Activated CD4-positive, CD25-positive, alpha-beta regulatory T cell (primary cell): ENCODE data around the gene TRIM44.

Experiments used
- DNase-seq, 4 experiments: peaks; one replicate each; lab custom pipeline; 2025; lab: John Stamatoyannopoulos, UW

The TRIM44 gene

DNA sequence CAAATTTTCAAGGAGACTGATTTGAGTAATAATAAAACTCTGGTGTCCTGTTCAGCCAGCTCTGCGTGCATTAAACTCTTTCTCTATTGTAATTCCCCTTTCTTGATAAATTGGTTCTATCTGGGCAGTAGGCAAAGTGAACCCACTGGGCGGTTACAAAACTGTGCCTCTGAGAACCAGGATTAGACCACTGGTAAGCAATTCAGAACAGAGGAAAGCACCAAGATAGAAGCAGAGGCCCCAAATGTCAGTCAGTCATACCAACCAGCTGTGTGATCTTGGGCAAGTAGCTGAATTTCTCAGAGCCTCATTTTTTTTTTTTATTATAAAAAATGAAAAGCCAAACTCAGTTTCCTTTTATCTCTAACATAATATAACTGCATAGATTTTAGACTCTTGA lies 54.9 kb downstream of the TRIM44 start:
- no peak for DNase-seq

DNA sequence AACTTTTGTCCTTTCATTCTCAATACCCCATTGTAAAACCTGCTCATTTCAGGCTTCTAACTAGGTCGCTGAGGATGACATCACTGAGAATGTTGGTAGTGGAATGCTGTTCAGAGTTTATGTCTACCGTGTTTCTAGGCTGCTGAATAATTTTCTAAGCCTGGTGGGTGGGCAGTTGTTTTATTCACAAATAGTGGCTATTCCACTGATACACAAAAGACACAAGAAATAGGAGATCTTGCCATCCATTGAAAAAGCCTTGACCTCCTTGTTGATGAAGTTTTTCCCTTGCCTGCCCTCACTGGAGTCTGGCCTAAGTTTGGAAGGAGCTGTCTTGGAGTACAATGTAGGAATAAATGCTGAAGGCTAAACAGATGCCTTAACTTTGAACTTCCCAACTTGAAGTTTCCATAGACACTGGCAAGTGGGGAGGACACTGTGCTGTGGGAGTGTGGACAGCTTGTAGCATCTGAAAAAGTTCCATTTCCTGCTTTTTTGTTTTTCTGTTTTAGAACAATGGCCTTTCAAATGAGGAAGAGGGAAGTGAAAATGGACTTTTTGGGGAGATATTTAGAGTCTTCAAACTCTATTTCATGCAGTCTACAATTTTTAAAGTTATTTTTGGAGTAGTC lies 59.2 kb downstream of the TRIM44 start:
- DNase-seq, result no peak

DNA sequence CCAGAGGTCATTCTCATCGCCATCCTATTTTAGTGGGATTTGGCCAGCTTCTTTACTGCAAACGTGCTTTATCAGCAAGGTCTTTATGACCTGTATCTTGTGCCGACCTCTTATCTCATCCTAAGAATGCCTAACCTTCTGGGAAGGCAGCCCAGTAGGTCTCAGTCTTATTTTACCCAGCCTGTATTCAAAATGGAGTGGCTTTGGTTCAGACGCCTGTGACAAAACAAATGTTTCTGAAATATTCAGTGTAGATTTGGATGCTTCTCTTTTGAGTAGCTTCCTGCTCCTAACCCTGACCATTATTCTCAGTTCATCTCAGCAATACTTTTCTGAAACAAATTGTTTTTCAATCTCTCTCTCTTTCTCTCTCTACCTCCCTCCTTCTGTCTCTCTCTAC lies 60.1 kb downstream of the TRIM44 start:
- DNase-seq, result no peak

DNA sequence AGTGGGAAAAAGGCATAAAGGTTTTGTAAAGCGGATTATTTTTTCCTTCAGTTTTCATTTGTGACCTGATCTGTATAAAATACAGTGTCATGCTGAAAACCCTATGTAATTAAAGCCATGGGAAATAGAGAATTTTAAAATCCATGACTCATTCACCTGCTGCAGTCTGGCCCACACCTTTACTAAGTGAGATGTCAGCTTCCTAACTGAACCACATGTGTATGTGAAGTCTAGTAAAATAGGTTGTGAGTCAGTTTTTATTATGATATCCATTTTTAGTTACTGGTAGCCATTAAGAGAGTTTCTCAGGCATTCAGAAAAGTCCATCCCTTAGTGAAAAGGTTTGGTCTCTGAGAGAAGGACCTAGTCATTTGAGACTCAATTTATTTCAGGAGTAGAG lies 60.9 kb downstream of the TRIM44 start:
- no peak for DNase-seq

DNA sequence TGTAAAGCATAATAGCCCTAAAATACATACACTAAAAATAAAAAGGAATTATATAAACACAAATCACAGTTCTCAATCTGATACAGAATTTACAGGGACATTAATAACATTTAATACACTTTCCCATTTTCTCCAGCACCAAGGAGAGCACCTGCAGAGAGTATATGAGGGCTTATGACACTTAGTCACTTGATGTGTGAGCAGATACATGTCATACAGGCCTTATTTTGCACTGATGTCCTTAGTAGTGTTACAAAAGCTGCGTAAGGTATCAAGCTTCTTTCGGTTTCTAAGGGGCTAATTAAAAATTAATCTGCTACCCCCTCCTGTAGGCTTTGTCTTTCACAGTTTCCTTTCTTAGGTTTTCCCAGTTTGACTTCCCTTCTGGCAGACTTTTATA lies 61.3 kb downstream of the TRIM44 start:
- no peak for DNase-seq

DNA sequence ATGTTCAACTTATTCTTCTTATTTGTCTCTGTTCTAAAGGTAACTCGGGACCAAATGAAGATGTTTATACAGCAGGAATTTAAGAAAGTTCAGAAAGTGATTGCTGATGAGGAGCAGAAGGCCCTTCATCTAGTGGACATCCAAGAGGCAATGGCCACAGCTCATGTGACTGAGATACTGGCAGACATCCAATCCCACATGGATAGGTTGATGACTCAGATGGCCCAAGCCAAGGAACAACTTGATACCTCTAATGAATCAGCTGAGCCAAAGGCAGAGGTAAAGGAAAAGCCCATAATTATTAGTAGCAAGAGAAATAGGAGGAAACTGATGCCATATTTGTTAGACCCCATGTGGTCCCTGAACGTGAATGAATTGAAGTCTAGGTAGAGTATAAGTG lies 63.3 kb downstream of the TRIM44 start:
- DNase-seq, result no peak

DNA sequence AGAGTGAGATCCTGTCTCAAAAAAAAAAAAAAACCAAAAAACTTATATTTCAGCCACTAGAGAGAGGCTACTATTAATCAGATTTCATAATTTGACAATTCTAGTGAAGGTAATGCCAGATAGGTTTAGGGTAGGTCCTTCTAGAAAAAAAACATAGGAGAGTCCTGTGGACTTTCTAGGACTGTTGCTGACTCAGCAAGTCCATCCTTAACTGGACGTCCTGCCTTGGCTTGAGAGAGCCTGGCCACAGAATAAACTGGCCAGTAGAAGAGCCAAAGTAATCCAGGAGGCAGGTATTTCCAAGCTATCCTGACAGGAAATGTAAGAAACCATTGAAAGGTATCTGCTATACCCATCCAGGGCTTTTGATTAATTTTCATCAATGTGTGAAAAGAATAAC lies 64.6 kb downstream of the TRIM44 start:
- no peak for DNase-seq

DNA sequence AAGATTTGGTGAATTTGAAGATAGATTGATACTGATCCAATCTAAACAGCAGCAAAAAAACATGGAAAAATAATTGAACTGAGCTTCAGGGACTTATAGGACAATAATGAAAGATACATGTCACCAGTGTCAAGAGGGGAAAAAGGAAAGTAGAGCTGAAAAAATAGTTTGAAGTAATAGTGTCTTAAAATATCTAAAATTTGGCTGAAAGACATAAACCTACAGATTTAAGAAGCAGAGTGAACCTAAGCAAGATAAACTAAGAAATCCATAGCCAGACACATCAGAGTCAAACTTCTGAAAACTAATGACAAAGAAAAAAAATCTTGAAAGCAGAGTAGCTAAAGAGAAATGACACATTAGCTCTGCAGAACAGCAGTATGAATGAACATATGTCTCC lies 67.7 kb downstream of the TRIM44 start:
- no peak for DNase-seq

DNA sequence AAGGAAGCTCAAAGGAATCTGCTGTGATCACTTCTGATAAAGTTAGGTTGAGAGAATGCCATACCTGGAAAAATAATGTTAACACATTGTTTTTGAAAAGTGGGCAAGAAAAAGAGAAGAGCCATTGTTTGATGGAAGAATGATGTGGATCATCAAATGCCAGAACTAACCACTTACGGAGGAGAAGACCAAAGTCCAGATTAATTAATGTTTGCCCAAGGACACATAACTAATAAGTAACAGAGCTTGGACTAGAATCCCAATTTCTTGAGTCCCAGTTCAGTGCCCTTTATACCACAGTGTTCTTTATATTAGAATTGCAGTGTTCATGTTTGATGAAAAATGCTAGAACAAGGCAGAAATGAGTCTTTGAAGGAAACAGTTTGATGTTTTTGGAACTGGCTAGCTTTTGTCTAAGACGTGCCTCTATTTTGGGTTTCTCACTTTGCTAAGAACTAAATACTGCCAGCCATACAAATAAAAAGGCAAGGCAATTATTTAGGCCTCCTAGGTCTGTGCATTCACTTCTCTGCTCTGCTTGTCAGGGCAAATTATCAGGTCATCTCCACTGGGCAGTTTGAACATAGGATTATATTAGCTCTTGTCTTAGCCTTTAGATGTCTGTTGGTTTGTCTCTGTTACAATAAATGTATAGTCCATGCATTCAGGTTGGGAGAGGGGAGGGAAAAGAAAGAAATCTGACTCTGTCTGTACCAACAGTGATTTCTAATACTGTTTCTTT lies 72.3 kb downstream of the TRIM44 start:
- DNase-seq, result no peak

DNA sequence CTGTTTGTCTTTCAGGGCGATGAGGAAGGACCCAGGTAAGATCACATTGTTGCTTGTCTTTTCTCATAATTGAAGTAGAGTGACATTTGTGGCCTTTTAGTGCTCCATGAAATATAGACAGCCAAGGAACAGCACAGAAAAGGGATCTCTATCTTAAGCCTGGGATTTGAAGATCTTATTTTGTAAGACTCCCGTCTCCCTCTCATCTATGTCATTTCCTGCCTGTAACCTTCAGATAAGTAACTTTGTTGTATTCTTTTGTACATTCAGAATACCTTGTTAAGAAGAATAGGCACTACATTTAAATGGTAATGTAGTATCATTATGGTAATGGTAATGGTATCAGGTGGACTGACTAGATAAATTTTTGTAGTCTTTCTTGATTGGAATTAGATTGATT lies 72.8 kb downstream of the TRIM44 start:
- DNase-seq, result no peak

DNA sequence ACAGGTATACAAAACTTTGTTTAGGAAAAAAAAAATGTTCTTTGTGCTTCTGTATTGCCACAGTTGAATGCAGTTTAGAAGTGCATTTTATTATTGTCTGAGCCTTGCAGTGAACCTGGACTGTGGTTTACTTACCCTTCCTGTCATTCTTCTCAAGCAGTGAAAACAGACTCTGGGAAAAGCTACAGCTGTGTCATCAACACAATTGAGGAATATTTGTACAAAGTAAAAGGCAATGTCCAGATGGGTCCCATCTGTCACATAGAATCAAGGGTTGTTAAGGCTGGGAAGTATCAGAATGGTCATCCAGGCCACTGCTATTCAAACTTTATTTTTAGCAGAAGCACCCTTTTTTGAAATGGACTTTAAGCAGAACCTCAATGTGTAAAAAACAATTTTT lies 73.3 kb downstream of the TRIM44 start:
- no peak for DNase-seq

DNA sequence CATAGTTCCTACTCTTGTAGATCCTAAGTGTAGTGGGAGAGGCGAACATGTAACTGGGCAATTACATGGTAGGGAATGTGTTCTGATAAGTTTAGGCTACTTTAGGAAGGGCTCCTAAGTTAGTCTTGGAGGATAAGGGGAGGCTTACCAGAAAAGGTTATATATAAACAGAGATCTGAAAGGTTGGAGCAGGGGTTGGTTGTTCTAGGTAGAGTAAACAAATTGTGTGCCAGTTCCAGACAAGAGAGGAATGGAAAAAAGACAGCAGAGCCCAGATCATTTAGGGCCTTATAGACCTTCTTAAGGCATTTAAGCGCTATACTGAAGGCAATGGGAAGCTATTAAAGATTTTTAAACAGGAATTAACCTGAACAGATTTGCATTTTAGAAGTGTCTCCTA lies 74.4 kb downstream of the TRIM44 start:
- DNase-seq, result no peak

DNA sequence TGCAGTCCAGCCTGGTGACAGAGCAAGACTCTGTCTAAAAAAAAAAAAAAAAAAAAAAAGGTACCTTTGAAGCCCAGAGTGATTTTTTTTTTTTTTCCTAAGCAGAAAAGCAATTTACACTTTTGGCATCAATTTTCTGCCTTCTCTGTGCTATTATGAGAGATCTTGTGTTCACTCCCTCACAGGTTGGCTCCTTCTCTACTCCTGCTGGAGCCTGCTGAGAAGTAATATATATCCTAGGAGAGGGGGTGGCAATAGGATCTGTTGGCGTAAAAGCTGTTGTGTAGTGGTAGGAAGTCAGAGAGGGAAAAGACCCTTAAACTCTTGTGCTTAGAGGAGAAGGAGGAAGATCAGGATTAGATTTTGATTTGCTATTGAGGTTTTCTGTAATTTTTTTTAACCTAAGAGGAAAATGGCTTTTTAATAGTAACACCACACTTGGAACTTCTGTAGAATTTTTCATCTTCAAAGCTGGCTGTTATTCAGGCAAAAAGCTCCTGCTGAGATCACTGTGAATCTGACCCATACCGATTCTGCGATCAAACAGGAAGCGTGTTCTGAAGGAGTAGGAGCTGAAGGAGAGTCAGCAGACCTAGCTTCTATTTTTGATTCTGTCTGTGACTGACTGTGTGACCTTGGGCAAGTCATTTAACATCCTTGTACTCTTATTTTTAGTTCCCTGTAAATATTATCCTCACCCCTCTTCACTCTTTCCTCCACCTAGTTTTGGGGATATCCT lies 77.7 kb downstream of the TRIM44 start:
- DNase-seq, result no peak

DNA sequence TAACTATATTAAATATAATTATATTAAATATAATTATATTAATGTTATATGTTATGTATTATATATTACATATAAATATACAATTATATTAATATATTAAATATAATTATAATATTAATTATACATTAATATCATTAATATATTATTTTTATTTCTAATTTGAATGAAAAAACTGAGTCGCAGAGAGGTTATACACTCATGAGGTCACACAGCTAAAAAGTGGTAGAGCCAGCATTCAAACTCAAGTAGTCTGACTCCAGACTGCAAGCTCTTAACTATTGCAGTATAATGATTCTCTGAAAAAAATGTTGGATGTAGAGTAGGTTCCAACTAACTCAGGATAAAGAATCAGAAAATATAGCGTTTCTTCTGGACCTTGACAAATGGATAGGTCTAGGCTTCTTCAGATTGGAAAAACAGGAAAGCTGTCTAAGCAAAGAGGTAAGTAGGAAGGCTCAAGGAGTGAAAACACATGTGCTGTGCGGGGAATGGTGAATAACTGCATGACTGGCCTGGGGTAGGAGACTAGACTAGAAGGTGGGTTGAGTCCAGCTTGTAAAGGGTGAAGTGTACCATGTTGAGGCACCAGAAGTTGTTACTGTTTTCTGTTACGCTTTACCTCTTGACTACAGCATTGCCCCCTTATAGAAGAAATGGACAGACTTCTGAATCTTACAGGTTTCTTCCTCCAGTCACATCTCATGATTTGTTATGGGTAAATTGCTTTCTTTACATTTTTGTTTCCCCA lies 80.3 kb downstream of the TRIM44 start:
- no peak for DNase-seq

DNA sequence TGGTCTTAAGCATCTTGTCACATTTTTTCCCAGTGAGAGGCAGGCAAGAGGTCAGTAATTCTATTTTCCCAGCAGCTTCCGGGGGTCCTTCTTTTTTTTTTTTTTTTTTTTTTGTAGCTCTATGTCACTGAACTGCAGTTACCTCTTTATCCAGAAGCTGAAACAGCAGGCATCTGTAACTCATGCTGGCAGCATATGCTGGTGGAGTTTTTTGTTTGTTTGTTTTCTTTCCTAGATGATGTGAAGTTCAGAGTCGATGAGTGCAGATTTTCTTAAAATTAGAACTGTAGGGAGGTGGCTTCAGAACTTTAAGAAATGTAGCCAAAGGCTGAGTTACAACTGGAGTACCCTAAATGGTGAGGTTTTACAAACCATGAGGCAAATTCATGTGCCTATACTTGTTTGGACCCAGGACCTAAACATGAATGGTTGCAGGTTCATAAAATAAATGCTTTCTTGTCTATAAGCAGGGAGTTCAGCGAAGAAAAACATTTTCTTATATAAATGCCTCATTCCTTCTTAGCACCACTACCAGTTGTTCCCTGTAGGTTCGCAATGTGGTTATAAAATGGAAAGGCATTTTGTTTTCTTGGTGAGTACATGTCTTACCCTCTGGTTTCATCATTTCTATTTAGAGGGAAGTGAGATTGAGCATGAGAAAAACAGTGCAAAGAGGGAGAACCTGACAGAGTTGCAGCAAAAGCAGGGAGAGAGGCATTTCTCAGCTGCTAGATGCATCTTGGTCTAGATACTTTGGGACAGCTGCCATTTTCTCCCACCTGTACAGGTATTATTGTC lies 84.0 kb downstream of the TRIM44 start:
- DNase-seq, result no peak

DNA sequence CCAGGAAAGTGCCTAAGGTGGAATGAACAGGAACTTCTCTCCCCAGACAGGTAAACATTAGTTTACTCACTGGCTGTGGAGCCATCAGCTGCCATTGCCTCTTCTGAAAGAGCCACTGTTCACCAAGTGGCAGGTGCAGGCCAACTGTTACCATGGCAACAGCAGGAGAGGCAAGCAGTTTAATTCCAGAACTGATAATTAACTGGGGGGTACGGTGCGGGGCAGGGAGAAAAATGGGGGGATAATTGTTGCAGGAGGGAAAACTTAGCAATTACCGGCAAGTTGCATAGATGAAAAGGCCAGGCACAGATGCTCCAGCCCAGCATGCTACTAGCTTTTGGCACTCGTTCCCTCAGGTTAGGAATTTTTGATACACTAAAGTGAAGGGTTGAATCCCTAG lies 85.1 kb downstream of the TRIM44 start:
- no peak for DNase-seq

DNA sequence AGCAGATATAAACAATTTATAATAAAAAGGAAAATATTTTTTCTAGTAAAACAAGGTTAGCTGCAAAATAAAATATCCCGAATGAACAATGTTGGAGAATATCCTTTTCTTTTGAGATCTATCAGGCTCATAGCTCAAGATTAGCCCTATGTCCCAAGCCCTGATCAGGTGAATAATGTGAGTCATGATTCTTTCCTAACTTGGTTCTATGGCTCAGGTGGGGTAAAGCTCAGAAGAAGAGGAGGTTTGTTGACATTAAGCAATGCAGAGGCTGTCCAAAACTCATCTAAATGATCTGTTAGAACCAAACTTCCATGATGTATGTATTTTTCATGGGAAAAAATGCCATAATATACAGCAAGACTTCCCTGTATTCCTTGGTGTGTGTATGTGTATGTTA lies 86.1 kb downstream of the TRIM44 start:
- DNase-seq, result no peak

DNA sequence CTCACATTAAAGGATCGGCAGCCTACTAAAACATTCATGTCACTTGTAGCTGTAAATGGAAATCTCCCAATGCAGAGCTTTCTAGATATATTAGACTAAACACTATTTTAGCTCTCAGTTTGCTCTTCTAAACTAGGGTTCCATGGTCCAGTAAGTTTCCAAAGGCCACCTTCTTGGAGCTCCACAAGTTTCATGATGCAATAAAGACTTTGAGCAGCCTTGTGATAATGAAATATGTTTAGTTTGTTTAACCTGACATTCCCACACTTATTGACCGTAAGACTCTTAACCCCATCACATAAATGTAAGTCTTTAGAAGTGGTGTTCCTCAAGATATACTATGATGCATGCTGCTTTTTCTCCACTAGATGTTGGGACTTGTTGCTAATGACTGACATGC lies 87.7 kb downstream of the TRIM44 start:
- DNase-seq, result no peak

DNA sequence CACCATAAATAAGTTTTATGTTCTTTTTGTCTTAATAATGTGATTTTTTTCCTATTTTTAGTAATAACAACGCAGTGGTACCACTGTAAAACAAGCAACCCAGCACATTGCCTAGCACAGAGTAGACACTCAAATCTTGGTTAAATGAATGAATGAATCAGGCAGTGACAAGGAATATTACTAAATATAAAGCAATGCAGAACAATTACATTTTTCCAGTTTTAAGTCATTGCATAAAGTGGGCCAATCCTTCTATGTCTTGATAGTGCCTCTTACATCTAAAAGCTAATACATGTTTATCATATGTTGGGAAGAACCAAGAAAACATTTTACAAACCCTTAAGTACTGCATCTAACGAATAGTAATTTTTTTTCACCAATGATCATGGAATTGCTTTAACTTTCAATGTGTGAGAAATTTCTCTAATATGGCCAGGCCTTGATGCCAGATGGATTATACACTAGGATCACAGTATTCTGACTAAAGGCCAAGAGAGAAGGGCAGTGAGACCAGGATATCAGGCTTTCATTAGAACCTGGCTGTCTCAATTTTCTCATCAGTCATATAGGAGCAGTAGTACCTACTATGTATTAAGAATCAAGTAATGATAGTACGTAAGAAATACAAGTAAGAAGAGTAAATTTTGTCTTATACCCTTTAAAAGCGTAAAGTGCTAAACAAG lies 88.5 kb downstream of the TRIM44 start:
- no peak for DNase-seq

DNA sequence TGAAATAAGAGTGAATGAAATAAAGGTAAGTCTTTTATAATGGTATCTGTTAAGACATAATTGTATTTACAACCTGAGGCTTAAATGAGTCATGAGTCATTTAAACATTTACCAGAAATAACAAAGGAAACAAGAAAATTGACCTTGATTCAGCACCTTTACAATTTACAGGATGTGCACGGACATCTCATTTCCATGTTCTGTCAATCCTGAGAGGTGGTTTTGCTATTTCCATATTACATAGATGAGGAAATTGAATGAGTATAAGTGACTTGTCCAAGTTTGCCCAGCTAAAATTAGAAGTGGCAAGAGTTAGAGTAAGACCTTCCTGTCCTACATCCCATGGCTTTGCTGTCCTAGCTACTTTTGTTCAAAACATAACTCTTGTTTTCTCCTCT lies 89.1 kb downstream of the TRIM44 start:
- no peak for DNase-seq

DNA sequence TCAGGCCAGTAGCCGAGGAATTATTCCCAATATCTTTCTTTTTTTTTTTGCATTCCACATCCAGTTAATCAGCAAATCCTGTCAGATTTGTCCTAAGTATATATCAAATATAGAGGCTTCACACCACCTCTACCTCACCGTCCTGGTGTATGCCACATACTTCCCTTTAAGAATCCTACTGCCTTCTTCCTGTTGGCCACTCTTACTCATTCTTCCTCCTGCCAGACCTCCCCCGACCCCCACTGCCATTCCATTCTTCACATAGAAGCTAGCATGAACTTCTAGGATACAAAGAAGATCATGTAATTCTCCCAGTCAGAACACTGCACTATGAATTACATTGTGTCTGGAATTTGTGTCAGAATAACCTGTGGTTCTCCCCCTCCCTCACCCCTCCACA lies 89.5 kb downstream of the TRIM44 start:
- DNase-seq, result no peak
